Measurements from ENCODE around the gene RAB11B.
"Not testable (repeated sequence)": the region's sequence is repeated elsewhere in the genome, so short reads cannot be mapped to it uniquely, and the experiment has no call there.

Gene RAB11B

GRCh38 chr19:8438236-8438635, 48.1 kb downstream of the RAB11B start:
- no peak for DNase-seq (ENCODE audit: low read depth)
- no peak overlapping the region for H3K4me3 ChIP-seq (ENCODE audit: low read depth, low read length)
- TF ChIP-seq CTCF (conservative IDR thresholded peaks at IDR 0.05; ENCODE audit: low read depth, low read length), result no peak

- H3K4me3 ChIP-seq (ENCODE audit: low read depth, low read length), result no peak overlapping the region
- no peak for TF ChIP-seq CTCF (conservative IDR thresholded peaks at IDR 0.05; ENCODE audit: low read depth, low read length)
- DNase-seq (ENCODE audit: low read depth), result no peak
Measured at GRCh38 chr19:8441725-8442544, 51.8 kb downstream of the RAB11B start.

- not testable (repeated sequence) for DNase-seq (ENCODE audit: low read depth)
- peak overlapping the region; percentile 95 for H3K4me3 ChIP-seq (ENCODE audit: low read depth, low read length)
Measured at GRCh38 chr19:8444140-8444676, 54.0 kb downstream of the RAB11B start.

GRCh38 chr19:8444677-8445487, 54.7 kb downstream of the RAB11B start, which contains the start of gene HNRNPM:
TSS of gene HNRNPM (plus strand) at chr19:8444975. CDS start at chr19:8444999, 24 bp downstream.
- TF ChIP-seq CTCF (conservative IDR thresholded peaks at IDR 0.05; ENCODE audit: low read depth, low read length), result no peak
- peak within 1 kb of the TSS; percentile 95 for H3K4me3 ChIP-seq (ENCODE audit: low read depth, low read length)
- DNase-seq (ENCODE audit: low read depth), result peak; percentile 98

GRCh38 chr19:8445488-8446001, 55.4 kb downstream of the RAB11B start:
- H3K4me3 ChIP-seq (ENCODE audit: low read depth, low read length), result peak overlapping the region; percentile 95
- no peak for TF ChIP-seq CTCF (conservative IDR thresholded peaks at IDR 0.05; ENCODE audit: low read depth, low read length)
- DNase-seq (ENCODE audit: low read depth), result peak; percentile 43

- TF ChIP-seq CTCF (conservative IDR thresholded peaks at IDR 0.05; ENCODE audit: low read depth, low read length), result no peak
- peak overlapping the region; percentile 95 for H3K4me3 ChIP-seq (ENCODE audit: low read depth, low read length)
- peak; percentile 22 for DNase-seq (ENCODE audit: low read depth)
Measured at GRCh38 chr19:8446061-8446709, 56.0 kb downstream of the RAB11B start.

All from choroid plexus epithelial cell (primary cell).